Parathyroid adenoma (tissue), 2 donors: ENCODE measurements around the gene SLF2.
"Not testable (repeated sequence)": the region's sequence is repeated elsewhere in the genome, so short reads cannot be mapped to it uniquely, and the experiment has no call there.

ENCODE experiments used
- H2AFZ ChIP-seq: fragments of 300-600 bp; sonication (generic); one replicate; pipeline ENCODE4 v1.7.0; 2017; ENCODE audit warnings: antibody characterized with exemption, mild to moderate bottlenecking
- H3K27ac ChIP-seq: fragments of 300-600 bp; sonication (generic); one replicate; pipeline ENCODE4 v1.7.0; 2017
- H3K27me3 ChIP-seq: fragments of 300-600 bp; sonication (generic); one replicate; pipeline ENCODE4 v1.7.0; 2017; ENCODE audit warnings: low read length; ENCODE audit not compliant: control insufficient read depth, insufficient read depth
- H3K36me3 ChIP-seq: fragments of 300-600 bp; sonication (generic); one replicate; pipeline ENCODE4 v1.7.0; 2017; ENCODE audit warnings: low read length; ENCODE audit not compliant: control insufficient read depth, insufficient read depth
- H3K4me1 ChIP-seq: fragments of 300-600 bp; sonication (generic); one replicate; pipeline ENCODE4 v1.7.0; 2017; ENCODE audit warnings: control low read depth
- H3K4me2 ChIP-seq: fragments of 300-600 bp; sonication (generic); one replicate; pipeline ENCODE4 v1.7.0; 2017; ENCODE audit warnings: low read length
- H3K4me3 ChIP-seq: fragments of 300-600 bp; sonication (generic); one replicate; pipeline ENCODE4 v1.7.0; 2017; ENCODE audit warnings: low read depth, low read length
- H3K79me2 ChIP-seq: fragments of 300-600 bp; sonication (generic); one replicate; pipeline ENCODE4 v1.7.0; 2017; ENCODE audit warnings: control low read depth
- H3K9ac ChIP-seq: fragments of 300-600 bp; sonication (generic); one replicate; pipeline ENCODE4 v1.7.0; 2017; ENCODE audit warnings: mild to moderate bottlenecking
- H3K9me3 ChIP-seq: fragments of 300-600 bp; sonication (generic); one replicate; pipeline ENCODE4 v1.7.0; 2017; ENCODE audit warnings: low read length; ENCODE audit not compliant: control insufficient read depth
- CTCF ChIP-seq: fragments of 300-600 bp; sonication (generic); IDR thresholded peaks from one replicate; pipeline ENCODE4 v1.7.0; 2017; ENCODE audit warnings: antibody characterized with exemption, mild to moderate bottlenecking
- donor health status: primary hyperparathyroidism.

The SLF2 gene

GRCh38 chr10:100972115-100972903 lies 59.5 kb downstream of the SLF2 start:
- no peak overlapping the region for H2AFZ ChIP-seq
- no peaks in the 10 kb centered on the region for H3K9me3 ChIP-seq
- no peaks in the 10 kb centered on the region for H3K27me3 ChIP-seq
- H3K36me3 ChIP-seq: no peaks in the 10 kb centered on the region
- H3K9ac ChIP-seq: no peak overlapping the region
- peaks cover 12% of the 10 kb centered on the region for H3K4me1 ChIP-seq
- no peak overlapping the region for H3K4me3 ChIP-seq
- H3K79me2 ChIP-seq: no peaks in the 10 kb centered on the region
- H3K4me2 ChIP-seq: no peak overlapping the region
- TF ChIP-seq CTCF: no peak
- no peak overlapping the region for H3K27ac ChIP-seq

DNA sequence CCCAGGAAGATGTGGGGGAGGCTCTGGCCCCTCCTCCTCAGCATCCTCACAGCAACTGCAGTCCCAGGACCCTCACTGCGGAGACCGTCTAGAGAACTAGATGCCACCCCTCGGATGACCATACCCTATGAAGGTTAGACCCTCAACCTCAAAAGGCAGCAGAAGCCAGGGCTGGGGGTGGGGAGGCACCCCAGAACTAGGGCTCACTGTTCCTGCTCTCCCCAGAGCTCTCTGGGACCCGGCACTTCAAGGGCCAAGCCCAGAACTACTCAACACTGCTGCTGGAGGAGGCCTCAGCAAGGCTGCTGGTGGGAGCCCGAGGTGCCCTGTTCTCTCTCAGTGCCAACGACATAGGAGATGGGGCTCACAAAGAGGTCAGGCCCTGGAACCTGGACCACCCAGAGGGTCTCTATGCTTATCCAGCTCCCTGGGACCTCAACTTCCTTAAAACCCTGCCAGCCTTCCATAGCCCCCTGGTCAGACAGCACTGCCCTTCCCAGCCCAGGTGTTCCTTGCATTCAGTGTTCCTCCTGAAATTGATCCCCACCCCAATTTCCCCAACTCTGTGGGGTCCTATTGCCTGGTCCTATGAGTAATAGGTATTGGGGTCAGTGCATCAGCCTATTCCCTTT lies 60.3 kb downstream of the SLF2 start:
- Histone ChIP-seq H3K9me3 (no peaks in the 10 kb centered on the region), H3K4me2 (no peak overlapping the region), H3K27me3 (no peaks in the 10 kb centered on the region), H3K27ac (no peak overlapping the region), H3K79me2 (no peaks in the 10 kb centered on the region), H3K4me1 (peaks cover 11% of the 10 kb centered on the region), H2AFZ (no peak overlapping the region), H3K36me3 (no peaks in the 10 kb centered on the region), H3K9ac (no peak overlapping the region), H3K4me3 (no peak overlapping the region)
- TF ChIP-seq CTCF: no peak

GRCh38 chr10:100975397-100975796 lies 62.6 kb downstream of the SLF2 start:
- not testable (repeated sequence) for H3K9ac ChIP-seq, H3K4me1 ChIP-seq, H2AFZ ChIP-seq, H3K4me2 ChIP-seq, H3K27ac ChIP-seq, H3K4me3 ChIP-seq, H3K9me3 ChIP-seq, H3K27me3 ChIP-seq, H3K79me2 ChIP-seq, H3K36me3 ChIP-seq

DNA sequence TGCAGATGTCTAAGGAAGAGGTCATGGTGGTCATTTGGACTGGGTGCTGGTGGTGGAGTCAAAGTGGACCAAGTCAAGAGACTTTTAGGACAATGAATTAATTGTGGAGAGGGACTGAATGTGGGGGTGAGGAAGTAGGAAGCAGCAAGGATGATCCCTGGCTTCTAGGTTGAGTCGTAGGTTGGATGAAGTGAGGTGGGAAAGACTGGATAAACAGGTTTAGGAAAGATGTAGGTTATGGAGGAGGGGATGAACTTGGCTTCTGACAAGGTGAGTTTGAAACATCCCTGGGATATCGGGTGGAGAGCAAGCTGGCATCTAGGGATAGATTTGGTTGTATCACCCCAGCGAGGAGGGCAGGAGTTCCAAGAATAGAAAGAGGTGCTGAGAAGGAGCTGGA lies 64.1 kb downstream of the SLF2 start:
- H3K4me2 ChIP-seq: no peak overlapping the region

More for the DNA sequence above, 64.1 kb downstream of the SLF2 start:
- Histone ChIP-seq H2AFZ (no peak overlapping the region), H3K27ac (no peak overlapping the region), H3K79me2 (no peaks in the 10 kb centered on the region), H3K4me3 (no peak overlapping the region), H3K9me3 (no peaks in the 10 kb centered on the region), H3K9ac (no peak overlapping the region), H3K36me3 (no peaks in the 10 kb centered on the region), H3K4me1 (peaks cover 2% of the 10 kb centered on the region), H3K27me3 (no peaks in the 10 kb centered on the region)
- no peak for TF ChIP-seq CTCF
